HUES48 (cell line): ENCODE measurements around the gene MRAS.

Source experiments
- H3K27ac ChIP-seq: one replicate; pipeline ENCODE4 v1.7.0; 2013; ENCODE audit warnings: low read depth, low read length, inconsistent platforms
- H3K27me3 ChIP-seq: 2 replicates; pipeline ENCODE4 v1.6.1; 2013; ENCODE audit warnings: mild to moderate bottlenecking, low read length; ENCODE audit not compliant: control insufficient read depth, insufficient read depth
- H3K36me3 ChIP-seq: 2 replicates; pipeline ENCODE4 v1.6.1; 2013; ENCODE audit warnings: low read length; ENCODE audit not compliant: control insufficient read depth, insufficient read depth
- H3K4me1 ChIP-seq: 2 replicates; pipeline ENCODE4 v1.6.1; 2013; ENCODE audit warnings: mild to moderate bottlenecking, low read length; ENCODE audit not compliant: control insufficient read depth, insufficient read depth
- H3K4me3 ChIP-seq: 2 replicates; pipeline ENCODE4 v1.5.1; 2013; ENCODE audit warnings: mild to moderate bottlenecking, low read depth, low read length
- H3K9ac ChIP-seq: 2 replicates; pipeline ENCODE4 v1.6.1; 2013; ENCODE audit warnings: mild to moderate bottlenecking, low read depth, low read length, moderate library complexity
- H3K9me3 ChIP-seq: 2 replicates; pipeline ENCODE4 v1.6.1; 2013; ENCODE audit warnings: low read length; ENCODE audit not compliant: control insufficient read depth, insufficient read depth

Gene MRAS

DNA sequence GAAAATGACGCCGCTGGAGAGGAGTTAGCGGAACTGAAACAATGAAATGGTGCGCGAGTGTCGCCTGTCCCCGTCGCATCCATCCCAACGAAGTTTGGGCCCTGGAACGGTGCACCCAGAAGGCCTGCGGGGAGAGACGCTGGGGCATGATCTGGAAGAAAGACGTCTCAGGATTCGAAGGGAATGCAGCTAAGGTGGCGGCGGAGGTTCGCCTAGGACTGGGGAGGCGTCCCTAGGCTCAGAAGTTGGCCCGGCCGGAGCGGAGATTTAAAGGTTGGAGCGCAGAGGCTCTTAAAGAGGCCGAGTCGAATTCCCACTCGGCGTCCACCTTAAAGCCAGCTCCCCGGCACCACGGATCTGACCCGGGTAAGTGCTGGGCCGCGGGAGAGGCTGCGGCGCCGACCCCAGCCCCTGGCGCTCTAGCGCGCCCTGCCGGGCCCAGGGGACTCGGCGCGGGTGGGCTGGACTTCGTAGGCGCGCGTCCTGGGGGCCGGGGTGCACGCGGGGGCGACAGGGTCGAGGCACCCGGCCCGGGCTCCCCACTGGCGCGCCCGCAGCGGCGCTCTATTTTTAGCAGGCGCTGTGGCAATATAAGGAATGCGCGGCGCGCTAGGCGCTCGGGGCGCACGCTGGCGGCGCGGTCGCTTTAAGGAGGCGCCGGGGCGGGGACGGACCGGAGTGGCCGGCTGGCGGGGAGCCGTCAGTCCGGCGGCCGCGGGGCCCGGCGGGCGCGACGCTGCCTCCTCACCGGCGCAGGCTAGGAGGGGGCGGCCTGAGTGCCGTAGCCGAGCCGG is at the start of gene MRAS:
Gene MRAS (plus strand): TSS at position 620 of the 794 bp plus-strand sequence. CDS start 24,305 bp downstream, outside the sequence.
- no peaks in the 10 kb centered on the region for H3K9me3 ChIP-seq
- H3K4me3 ChIP-seq: peak within 1 kb of the TSS; percentile 88
- H3K4me1 ChIP-seq: peaks cover 7% of the 10 kb centered on the region
- H3K36me3 ChIP-seq: no peaks in the 10 kb centered on the region
- H3K27me3 ChIP-seq: peaks cover 4% of the 10 kb centered on the region; the same call in 1 of the 2 replicates
- peak within 1 kb of the TSS; percentile 77 for H3K27ac ChIP-seq
- H3K9ac ChIP-seq: peak within 1 kb of the TSS; percentile 73

DNA sequence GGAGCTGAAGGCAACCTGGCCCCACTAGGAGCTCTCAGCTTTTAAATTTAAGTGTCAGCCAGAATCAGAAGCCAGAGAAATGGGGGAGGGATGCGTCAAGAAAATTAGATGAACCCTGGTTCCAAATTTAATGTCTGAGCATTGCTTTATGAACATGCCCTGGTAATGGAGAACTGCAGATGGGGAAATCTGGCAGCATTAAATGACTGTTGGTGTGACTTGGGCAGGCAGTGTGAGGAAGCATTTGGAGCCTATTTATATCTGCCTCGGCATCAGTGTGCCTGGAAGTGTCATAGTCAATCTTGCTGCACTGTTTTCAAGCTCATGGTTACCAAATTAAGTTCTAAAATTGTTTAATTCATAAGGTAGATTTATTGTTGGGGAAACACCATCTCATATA is 47.7 kb upstream of the MRAS start:
- Histone ChIP-seq H3K9ac (no peak overlapping the region), H3K36me3 (peaks cover 25% of the 10 kb centered on the region), H3K4me1 (no peaks in the 10 kb centered on the region), H3K27ac (no peak overlapping the region), H3K27me3 (no peaks in the 10 kb centered on the region), H3K9me3 (no peaks in the 10 kb centered on the region), H3K4me3 (no peak overlapping the region)

DNA sequence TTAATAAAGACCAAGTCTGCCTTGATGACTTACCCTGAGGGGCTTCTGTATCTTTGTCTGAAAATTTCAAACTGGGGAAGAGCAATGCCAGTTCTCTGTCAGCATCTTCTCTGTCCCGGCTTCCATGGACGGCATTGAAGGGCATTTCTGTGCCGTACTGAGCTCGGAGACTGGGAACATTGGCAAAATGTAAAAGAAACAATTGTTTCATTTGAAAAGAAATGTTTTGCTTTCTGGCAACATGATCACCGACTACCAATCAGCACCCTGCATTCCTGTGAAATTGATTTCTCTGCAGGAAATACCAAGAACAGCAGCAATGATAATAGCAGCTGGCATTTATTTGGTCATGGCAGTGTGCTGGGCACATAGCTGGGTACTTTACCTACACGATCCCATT is 44.9 kb upstream of the MRAS start:
- Histone ChIP-seq H3K9ac (no peak overlapping the region), H3K27me3 (no peaks in the 10 kb centered on the region), H3K9me3 (0 out of 2 replicates have a peak, but pooled peaks cover 6% of the 10 kb centered on the region), H3K36me3 (peaks cover 4% of the 10 kb centered on the region; the same call in 1 of the 2 replicates), H3K27ac (no peak overlapping the region), H3K4me1 (no peaks in the 10 kb centered on the region), H3K4me3 (no peak overlapping the region)

DNA sequence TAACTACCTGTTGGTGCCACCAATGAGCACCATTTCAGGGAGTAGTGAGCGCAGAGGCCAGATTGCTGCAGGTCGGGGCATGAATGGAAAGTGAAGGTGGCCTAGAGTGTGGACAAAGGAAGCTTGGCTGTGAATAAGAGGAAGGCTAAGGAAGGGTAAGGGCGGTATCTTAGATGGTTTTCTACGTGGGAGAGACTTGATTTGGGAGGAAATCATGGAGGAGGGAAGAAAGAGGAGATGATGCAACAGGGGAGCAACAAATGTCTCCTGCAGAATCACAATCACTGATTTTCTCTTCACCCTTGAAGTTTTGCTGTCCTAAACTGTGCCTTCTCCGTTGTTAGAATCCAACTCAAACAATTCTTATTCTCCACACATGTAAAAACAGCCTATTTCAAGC is 40.5 kb upstream of the MRAS start:
- Histone ChIP-seq H3K9ac (no peak overlapping the region), H3K9me3 (0 out of 2 replicates have a peak, but pooled peaks cover 10% of the 10 kb centered on the region), H3K4me3 (no peak overlapping the region), H3K4me1 (no peaks in the 10 kb centered on the region), H3K36me3 (no peaks in the 10 kb centered on the region), H3K27ac (no peak overlapping the region), H3K27me3 (no peaks in the 10 kb centered on the region)

DNA sequence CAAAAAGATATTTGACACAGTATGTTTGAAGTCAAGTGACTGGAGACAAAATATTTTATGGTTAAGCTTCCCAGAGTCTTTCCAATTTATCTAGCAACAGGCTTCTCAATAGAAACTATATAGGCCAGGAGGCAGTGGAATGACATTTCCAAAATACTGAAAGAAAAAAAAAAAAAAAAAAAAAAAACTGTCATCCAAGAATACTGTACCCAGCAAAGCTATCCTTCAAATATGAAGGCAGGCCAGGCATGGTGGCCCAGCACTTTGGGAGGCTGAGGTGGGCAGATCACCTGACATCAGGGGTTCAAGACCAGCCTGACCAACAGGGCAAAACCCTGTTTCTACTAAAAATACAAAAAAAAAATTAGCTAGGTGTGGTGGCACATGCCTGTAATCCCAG is 39.6 kb upstream of the MRAS start:
- H3K27ac ChIP-seq: no peak overlapping the region
- H3K27me3 ChIP-seq: no peaks in the 10 kb centered on the region
- no peak overlapping the region for H3K9ac ChIP-seq
- H3K36me3 ChIP-seq: no peaks in the 10 kb centered on the region
- no peak overlapping the region for H3K4me3 ChIP-seq
- 0 out of 2 replicates have a peak, but pooled peaks cover 10% of the 10 kb centered on the region for H3K9me3 ChIP-seq
- no peaks in the 10 kb centered on the region for H3K4me1 ChIP-seq

DNA sequence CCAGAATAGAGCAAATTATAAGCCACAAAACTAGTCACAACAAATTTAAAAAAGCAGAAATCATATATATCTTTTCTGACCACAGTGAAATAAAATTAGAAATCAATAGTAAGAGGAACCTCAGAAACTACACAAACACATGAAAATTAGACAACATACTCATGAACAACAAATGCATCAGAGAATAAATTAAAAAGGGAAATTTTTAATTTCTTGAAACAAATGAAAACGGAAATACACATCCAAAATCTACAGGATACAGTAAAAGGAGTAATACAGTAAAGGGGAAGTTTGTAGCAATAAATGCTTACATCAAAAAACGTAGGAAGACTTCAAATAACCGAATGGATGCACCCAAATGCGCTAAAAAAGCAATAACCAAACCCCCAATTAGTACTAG is 37.9 kb upstream of the MRAS start:
- no peak overlapping the region for H3K27ac ChIP-seq
- H3K4me3 ChIP-seq: no peak overlapping the region
- H3K36me3 ChIP-seq: no peaks in the 10 kb centered on the region
- 0 out of 2 replicates have a peak, but pooled peaks cover 10% of the 10 kb centered on the region for H3K9me3 ChIP-seq
- no peaks in the 10 kb centered on the region for H3K27me3 ChIP-seq
- no peak overlapping the region for H3K9ac ChIP-seq
- no peaks in the 10 kb centered on the region for H3K4me1 ChIP-seq

DNA sequence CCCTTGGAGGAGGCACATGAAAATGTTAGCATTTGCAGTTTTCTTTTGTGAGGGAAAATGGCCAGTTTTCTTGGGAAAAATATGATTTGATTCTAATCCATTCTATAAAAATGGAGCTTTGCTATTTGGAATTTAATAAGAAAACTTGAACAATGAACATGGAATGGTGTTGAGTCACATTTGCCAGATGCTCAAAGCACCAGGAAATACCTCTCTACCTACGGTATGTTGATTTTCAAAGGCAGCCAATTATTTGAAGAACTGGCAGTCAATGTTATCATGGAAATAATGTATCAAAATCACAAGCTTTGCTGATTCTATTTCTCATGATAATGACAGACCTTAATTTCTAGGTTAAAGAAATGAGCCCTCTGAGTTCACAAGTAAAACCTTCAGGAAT is 33.6 kb upstream of the MRAS start:
- H3K4me3 ChIP-seq: no peak overlapping the region
- no peak overlapping the region for H3K27ac ChIP-seq
- no peaks in the 10 kb centered on the region for H3K27me3 ChIP-seq
- no peaks in the 10 kb centered on the region for H3K4me1 ChIP-seq
- H3K9me3 ChIP-seq: no peaks in the 10 kb centered on the region
- no peak overlapping the region for H3K9ac ChIP-seq
- no peaks in the 10 kb centered on the region for H3K36me3 ChIP-seq

DNA sequence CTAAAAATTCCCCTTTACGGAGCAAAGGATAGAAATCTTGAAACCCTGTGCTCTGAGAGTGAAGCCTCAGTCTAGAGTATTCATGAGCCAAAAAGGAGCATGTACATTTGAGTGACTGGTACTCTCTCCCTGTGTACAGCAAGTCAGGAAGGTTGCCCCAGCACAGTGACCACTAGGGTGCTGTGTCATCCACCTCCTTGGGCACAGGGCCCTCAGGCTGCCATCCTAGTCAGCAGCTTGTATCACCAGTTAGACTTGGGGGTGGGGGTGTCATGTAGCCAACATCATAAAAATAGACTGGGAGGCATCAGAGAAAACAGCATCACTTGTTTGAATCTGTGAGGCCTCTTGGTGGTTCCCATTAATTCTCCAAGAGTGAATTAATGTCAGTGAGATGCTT is 30.7 kb upstream of the MRAS start:
- H3K27me3 ChIP-seq: no peaks in the 10 kb centered on the region
- H3K4me1 ChIP-seq: peaks cover 4% of the 10 kb centered on the region
- no peak overlapping the region for H3K4me3 ChIP-seq
- no peak overlapping the region for H3K27ac ChIP-seq
- no peaks in the 10 kb centered on the region for H3K9me3 ChIP-seq
- no peaks in the 10 kb centered on the region for H3K36me3 ChIP-seq
- H3K9ac ChIP-seq: no peak overlapping the region

DNA sequence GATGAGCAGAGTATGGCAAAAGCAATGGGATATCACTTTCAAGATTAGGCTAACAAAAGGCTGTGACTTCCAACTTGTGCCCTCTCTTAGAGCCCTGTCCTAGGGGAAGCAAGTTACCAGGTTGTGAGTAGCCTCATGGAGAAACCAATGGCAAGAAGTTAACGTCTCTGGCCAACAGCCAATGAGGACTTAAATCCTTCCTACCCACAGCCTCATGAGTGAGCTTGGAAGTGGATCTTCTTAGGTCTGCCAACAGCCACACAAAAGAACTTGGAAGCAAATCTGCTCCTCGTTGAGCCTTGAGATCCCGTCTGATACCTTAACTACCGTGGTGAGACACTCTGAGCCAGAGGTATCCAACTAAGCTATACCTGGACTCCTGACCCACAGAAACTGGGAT is 24.4 kb upstream of the MRAS start:
- peaks cover 11% of the 10 kb centered on the region for H3K4me1 ChIP-seq
- no peaks in the 10 kb centered on the region for H3K9me3 ChIP-seq
- peaks cover 7% of the 10 kb centered on the region; the same call in 1 of the 2 replicates for H3K27me3 ChIP-seq

DNA sequence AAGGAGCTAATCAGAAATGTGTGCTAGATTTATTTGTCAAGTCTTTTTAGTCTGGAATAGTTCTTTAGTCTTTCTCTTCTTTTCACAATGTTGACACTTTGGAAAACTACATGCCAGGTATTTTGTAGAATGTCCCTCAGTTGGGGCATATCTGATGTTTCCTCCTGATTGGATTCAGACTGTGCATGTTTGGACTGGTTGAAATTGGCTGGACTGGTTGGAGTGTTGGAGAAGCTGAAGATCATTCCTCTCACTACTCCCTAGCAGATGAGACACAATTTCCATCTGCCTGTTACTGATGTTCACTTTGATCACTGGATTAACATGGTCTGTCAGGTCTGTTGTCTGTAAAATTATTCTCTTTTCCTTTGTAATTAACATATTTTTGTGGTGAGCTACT is 22.4 kb upstream of the MRAS start:
- H3K27ac ChIP-seq: no peak overlapping the region
- no peak overlapping the region for H3K9ac ChIP-seq
- H3K9me3 ChIP-seq: no peaks in the 10 kb centered on the region
- peaks cover 7% of the 10 kb centered on the region; the same call in 1 of the 2 replicates for H3K27me3 ChIP-seq
- H3K4me3 ChIP-seq: no peak overlapping the region
- no peaks in the 10 kb centered on the region for H3K36me3 ChIP-seq
- H3K4me1 ChIP-seq: peaks cover 15% of the 10 kb centered on the region

More for the DNA sequence above, 24.4 kb upstream of the MRAS start:
- H3K27ac ChIP-seq: no peak overlapping the region
- no peaks in the 10 kb centered on the region for H3K36me3 ChIP-seq
- no peak overlapping the region for H3K4me3 ChIP-seq
- no peak overlapping the region for H3K9ac ChIP-seq

DNA sequence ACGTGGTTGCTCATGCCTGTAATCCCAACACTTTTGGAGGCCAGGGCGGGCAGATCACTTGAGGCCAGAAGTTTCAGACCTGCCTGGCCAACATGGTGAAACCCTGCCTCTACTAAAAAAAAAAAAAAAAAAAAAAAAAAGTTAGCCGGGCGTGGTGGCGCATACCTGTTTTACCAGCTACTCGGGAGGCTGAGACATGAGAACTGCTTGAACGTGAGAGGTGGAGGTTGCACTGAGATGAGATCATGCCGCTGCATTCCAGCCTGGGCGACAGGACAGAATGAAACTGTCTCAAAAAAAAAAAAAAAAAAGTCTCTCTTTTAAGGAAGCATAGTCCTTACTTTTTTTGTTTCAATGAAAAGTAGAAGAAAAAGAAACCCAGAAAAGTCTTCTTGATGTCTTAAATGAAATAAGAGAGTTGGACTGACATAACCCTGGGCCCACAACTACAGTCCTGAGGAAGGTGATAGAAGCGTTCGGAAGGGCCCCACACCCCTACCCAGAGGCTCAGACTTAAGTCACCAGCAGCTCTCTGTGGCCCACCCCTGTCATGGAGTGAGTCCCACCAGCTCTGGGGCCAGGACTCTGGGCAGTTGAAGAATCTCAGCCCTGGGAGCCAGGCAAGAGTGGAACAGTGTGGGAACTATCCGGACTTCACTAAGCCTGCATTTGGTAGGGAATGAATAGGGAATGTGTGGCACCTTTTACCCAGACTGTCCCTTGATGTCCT is 21.3 kb upstream of the MRAS start:
- no peak overlapping the region for H3K27ac ChIP-seq

More for the DNA sequence above, 21.3 kb upstream of the MRAS start:
- Histone ChIP-seq H3K9me3 (no peaks in the 10 kb centered on the region), H3K4me1 (peaks cover 15% of the 10 kb centered on the region), H3K27me3 (peaks cover 7% of the 10 kb centered on the region; the same call in 1 of the 2 replicates), H3K36me3 (no peaks in the 10 kb centered on the region), H3K4me3 (no peak overlapping the region), H3K9ac (no peak overlapping the region)
